PC-9 (cell line): ENCODE data around the gene CRIP2. TPM values are rescaled to one million over a fixed set of nuclear protein-coding genes. Genes with fewer than 3 reads are reported as not detected.

Experiments
- BruUV-seq: library from RNA; stranded (reverse); fragments of 400-500 nt; replicated peaks from 2 replicates; lab custom pipeline; 2021; lab: Mats Ljungman, UMichigan
- CTCF ChIA-PET: fragments of 300-600 bp; sonication (Branson Sonifier 250); formaldehyde crosslinking; loops from one replicate; lab custom pipeline; 2022; ENCODE audit warnings: antibody characterized with exemption; lab: Charles Lee
- POLR2A ChIA-PET: fragments of 300-600 bp; sonication (Branson Sonifier 250); formaldehyde crosslinking; loops from one replicate; lab custom pipeline; 2022; ENCODE audit warnings: antibody characterized with exemption; ENCODE audit not compliant: unreplicated experiment; lab: Charles Lee
- DNase-seq, 2 experiments: peaks; one replicate each; pipeline versions ENCODE4 v3.0.0 to v3.0.0-alpha.2; 2015 to 2022; ENCODE audit warnings: mixed read lengths in 1 of 2
- H2AFZ ChIP-seq: fragments of 200-600 bp; sonication (generic); 2 replicates; pipeline ENCODE4 v1.8.1; 2017; ENCODE audit warnings: antibody characterized with exemption
- H3F3A ChIP-seq: fragments of 200-600 bp; sonication (generic); 2 replicates; pipeline ENCODE4 v1.8.1; 2017; ENCODE audit warnings: antibody characterized with exemption, mild to moderate bottlenecking, low read depth; ENCODE audit not compliant: insufficient read depth
- H3K27ac ChIP-seq: fragments of 200-600 bp; sonication (generic); 2 replicates; pipeline ENCODE4 v1.6.1; 2016; ENCODE audit warnings: mixed run types
- H3K27me3 ChIP-seq: fragments of 200-600 bp; sonication (generic); 2 replicates; pipeline ENCODE4 v1.6.1; 2016; ENCODE audit warnings: low read depth, mixed run types; ENCODE audit not compliant: insufficient read depth
- H3K36me3 ChIP-seq: fragments of 200-600 bp; sonication (generic); 2 replicates; pipeline ENCODE4 v1.6.1; 2016; ENCODE audit warnings: low read depth, mixed run types
- H3K4me1 ChIP-seq: fragments of 200-600 bp; sonication (generic); replicated peaks from 2 replicates; pipeline ENCODE4 v1.6.1; 2016; ENCODE audit warnings: mixed run types; ENCODE audit not compliant: insufficient read depth
- H3K4me2 ChIP-seq: fragments of 200-600 bp; sonication (generic); 2 replicates; pipeline ENCODE4 v1.6.1; 2017; ENCODE audit warnings: mixed run types
- H3K4me3 ChIP-seq: fragments of 200-600 bp; sonication (generic); 2 replicates; pipeline ENCODE4 v1.6.1; 2016; ENCODE audit warnings: mixed run types
- H3K79me2 ChIP-seq: fragments of 200-600 bp; sonication (generic); 2 replicates; pipeline ENCODE4 v1.6.1; 2017; ENCODE audit warnings: low read depth, mixed run types
- H3K9me2 ChIP-seq: fragments of 200-600 bp; sonication (generic); 2 replicates; pipeline ENCODE4 v1.8.1; 2017; ENCODE audit warnings: mild to moderate bottlenecking; ENCODE audit not compliant: insufficient read depth
- H3K9me3 ChIP-seq: fragments of 200-600 bp; sonication (generic); 2 replicates; pipeline ENCODE4 v1.8.1; 2016; ENCODE audit warnings: low read depth; ENCODE audit not compliant: insufficient read depth
- H4K20me1 ChIP-seq: fragments of 200-600 bp; sonication (generic); 2 replicates; pipeline ENCODE4 v1.8.1; 2017; ENCODE audit not compliant: insufficient read depth
- EZH2 ChIP-seq: fragments of 200-600 bp; sonication (generic); IDR thresholded peaks from 2 replicates; pipeline ENCODE4 v1.8.0; 2017; ENCODE audit warnings: antibody characterized with exemption, low read depth
- intact Hi-C: fragments of 100-400 bp; cut with micrococcal nuclease; formaldehyde crosslinking; loops from one replicate; pipeline ENCODE4 v1.10.0; 2022; ENCODE audit not compliant: unreplicated experiment
- total RNA-seq: library from RNA; stranded (reverse); gene quantifications from 2 replicates; pipeline ENCODE4 v1.2.3, GENCODE V29; 2021
- TF ChIP-seq, protein P1 (sequence below): fragments of 200-600 bp; sonication (generic); conservative IDR thresholded peaks from 2 replicates; pipeline ENCODE4 v1.6.1; 2017; ENCODE audit warnings: mixed run types, antibody characterized with exemption, mild to moderate bottlenecking, moderate library complexity

Gene CRIP2
- total RNA-seq, 1 experiment from 2014 or later = 50.2 TPM

DNA sequence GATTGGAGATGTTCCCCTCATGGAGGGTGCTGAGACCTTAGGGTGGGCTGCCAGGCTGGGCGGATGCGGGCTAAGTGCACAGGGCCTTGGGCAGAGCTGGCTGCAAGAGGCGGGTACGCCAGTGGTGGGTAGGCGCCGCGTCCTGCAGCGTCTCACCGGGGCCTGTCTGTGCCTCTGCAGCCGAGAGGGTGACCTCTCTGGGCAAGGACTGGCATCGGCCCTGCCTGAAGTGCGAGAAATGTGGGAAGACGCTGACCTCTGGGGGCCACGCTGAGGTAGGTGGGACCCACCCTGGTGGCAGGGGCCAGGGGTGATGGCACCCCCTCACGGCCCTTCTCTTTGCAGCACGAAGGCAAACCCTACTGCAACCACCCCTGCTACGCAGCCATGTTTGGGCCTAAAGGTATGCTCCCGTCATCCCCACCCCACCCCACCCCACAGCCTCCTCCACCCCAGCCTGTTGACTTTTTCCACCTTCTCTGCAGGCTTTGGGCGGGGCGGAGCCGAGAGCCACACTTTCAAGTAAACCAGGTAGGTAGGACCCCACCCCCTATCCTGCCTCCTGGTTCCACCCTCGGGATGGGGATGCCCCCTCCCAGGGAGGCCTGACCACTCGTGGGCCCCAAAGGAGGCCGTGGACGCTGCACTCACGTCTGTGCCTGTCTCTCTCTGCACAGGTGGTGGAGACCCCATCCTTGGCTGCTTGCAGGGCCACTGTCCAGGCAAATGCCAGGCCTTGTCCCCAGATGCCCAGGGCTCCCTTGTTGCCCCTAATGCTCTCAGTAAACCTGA lies 13.6 kb downstream of the CRIP2 start:
- intact Hi-C loops = loop anchor here (2.0 kb wide), 1 partner anchor 39 kb away; no protein-coding TSS in a partner anchor
- Histone ChIP-seq H3K9me3 (no peaks in the 10 kb centered on the region), H3K4me1 (peaks cover 32% of the 10 kb centered on the region), H4K20me1 (peaks cover 6% of the 10 kb centered on the region), H3F3A (peaks cover 13% of the 10 kb centered on the region; the same call in 1 of the 2 replicates), H3K9me2 (no peaks in the 10 kb centered on the region), H3K27me3 (no peaks in the 10 kb centered on the region), H3K79me2 (0 out of 2 replicates have a peak, but pooled peaks cover 5% of the 10 kb centered on the region), H3K4me2 (peak overlapping the region; percentile 87), H3K4me3 (peak overlapping the region; percentile 50; the same call in 1 of the 2 replicates), H2AFZ (no peak overlapping the region), H3K36me3 (no peaks in the 10 kb centered on the region), H3K27ac (no peak overlapping the region)
- CTCF ChIA-PET = no interaction called here
- POLR2A ChIA-PET = no interaction called here
- BruUV-seq = no TSS peak
- DNase-seq = peak in 1 of 2 experiments; percentile 45
- TF ChIP-seq, protein P1, sequence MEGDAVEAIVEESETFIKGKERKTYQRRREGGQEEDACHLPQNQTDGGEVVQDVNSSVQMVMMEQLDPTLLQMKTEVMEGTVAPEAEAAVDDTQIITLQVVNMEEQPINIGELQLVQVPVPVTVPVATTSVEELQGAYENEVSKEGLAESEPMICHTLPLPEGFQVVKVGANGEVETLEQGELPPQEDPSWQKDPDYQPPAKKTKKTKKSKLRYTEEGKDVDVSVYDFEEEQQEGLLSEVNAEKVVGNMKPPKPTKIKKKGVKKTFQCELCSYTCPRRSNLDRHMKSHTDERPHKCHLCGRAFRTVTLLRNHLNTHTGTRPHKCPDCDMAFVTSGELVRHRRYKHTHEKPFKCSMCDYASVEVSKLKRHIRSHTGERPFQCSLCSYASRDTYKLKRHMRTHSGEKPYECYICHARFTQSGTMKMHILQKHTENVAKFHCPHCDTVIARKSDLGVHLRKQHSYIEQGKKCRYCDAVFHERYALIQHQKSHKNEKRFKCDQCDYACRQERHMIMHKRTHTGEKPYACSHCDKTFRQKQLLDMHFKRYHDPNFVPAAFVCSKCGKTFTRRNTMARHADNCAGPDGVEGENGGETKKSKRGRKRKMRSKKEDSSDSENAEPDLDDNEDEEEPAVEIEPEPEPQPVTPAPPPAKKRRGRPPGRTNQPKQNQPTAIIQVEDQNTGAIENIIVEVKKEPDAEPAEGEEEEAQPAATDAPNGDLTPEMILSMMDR = no peak
- TF ChIP-seq EZH2 = no peak

DNA sequence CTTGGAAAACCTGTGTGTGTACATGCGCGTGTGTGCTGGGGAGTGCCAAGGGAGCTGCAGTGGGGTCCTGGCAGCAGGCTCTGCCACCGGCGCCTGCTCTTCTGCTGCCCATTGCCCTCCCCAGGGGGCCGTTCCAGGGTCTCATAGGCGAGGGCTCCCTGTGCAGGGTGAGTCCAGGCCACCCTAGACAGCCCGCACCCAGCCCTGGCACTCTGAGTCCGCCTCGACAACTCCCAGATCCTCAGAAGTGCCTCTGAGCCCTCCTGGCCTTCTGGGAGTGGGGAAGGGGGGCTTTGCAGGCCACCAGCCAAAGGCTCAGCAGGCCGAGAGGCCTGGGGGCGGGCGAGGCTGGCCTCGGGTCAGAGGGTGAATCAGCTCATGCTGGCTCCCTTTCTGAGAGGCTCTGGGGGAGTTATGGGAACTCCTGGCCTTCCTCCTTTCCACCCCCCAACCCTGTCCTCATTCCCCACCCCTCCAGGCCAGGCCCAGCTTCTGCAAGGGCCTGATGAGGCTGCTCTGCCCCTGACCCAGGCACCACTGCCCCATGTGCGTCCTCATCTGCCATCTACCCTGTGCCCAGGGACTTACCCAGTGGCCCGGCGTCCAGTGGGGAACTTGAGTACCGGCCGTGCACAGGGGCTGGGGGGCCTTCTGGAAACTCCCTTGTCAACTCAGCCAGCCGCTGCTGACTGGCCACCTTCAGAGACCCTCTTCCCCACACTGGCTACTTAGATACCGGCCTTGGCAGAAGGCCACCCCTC lies 14.3 kb downstream of the CRIP2 start:
- Histone ChIP-seq H3K4me2 (peak overlapping the region; percentile 87), H3K9me2 (no peaks in the 10 kb centered on the region), H3K27ac (no peak overlapping the region), H3K79me2 (0 out of 2 replicates have a peak, but pooled peaks cover 5% of the 10 kb centered on the region), H4K20me1 (peaks cover 6% of the 10 kb centered on the region), H2AFZ (no peak overlapping the region), H3K4me3 (peak overlapping the region; percentile 64; the same call in 1 of the 2 replicates), H3K9me3 (no peaks in the 10 kb centered on the region), H3K27me3 (no peaks in the 10 kb centered on the region), H3K4me1 (peaks cover 28% of the 10 kb centered on the region), H3F3A (peaks cover 13% of the 10 kb centered on the region; the same call in 1 of the 2 replicates), H3K36me3 (no peaks in the 10 kb centered on the region)
- intact Hi-C loops = loop anchor here (1.0 to 2.0 kb wide), 2 partner anchors 8 to 40 kb away; no protein-coding TSS in a partner anchor
- DNase-seq = no peak
- CTCF ChIA-PET = interaction anchor here (0.6 to 1.8 kb wide), 4 partner anchors 8 to 170 kb away, joined by 3 to 13 read pairs (median 8); no protein-coding TSS in a partner anchor
- POLR2A ChIA-PET = no interaction called here
- no peak for TF ChIP-seq EZH2
- TF ChIP-seq, protein P1 = no peak
- BruUV-seq = no TSS peak
